Hepatic stellate cell (primary cell): Measurements from ENCODE around the gene ISYNA1.
A peak's percentile ranks its signal among the peaks of the same experiment; 100 is the strongest.

Source experiments
- DNase-seq: peaks from one replicate; pipeline ENCODE4 v3.0.0; 2011; ENCODE audit warnings: low spot score

ISYNA1 gene

GRCh38 chr19:18437491-18438330 is at the start of gene ISYNA1:
ISYNA1 (minus strand) TSS chr19:18438133; CDS start chr19:18437979, 154 bp downstream.
- peak; percentile 73 for DNase-seq

DNA sequence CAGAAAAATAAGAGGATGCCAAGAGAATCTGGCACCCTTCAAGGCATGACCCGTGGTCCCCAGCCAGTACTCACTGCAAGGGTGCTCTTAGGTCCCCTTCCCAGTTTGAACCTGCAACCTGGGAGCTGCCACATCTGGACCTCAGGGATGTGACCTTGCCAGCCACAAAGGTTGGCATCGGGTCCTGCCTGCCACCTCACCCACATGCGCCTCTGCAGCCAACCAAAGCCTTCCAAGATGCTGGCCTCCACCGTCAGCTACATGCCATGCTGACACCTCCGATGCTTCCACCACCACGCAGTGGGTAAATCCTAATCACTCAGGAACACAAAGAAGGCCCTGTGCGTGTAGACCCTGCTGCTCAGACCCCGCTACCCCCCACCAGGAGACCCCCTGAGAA is 48.8 kb upstream of the ISYNA1 start:
- DNase-seq: no peak

GRCh38 chr19:18484992-18485391 is 47.1 kb upstream of the ISYNA1 start:
- no peak for DNase-seq

GRCh38 chr19:18483119-18483890 is 45.4 kb upstream of the ISYNA1 start:
- DNase-seq: no peak

GRCh38 chr19:18481505-18482222 is 43.7 kb upstream of the ISYNA1 start:
- no peak for DNase-seq

- DNase-seq: peak; percentile 82
Observed at GRCh38 chr19:18480006-18480691, 42.2 kb upstream of the ISYNA1 start.

DNA sequence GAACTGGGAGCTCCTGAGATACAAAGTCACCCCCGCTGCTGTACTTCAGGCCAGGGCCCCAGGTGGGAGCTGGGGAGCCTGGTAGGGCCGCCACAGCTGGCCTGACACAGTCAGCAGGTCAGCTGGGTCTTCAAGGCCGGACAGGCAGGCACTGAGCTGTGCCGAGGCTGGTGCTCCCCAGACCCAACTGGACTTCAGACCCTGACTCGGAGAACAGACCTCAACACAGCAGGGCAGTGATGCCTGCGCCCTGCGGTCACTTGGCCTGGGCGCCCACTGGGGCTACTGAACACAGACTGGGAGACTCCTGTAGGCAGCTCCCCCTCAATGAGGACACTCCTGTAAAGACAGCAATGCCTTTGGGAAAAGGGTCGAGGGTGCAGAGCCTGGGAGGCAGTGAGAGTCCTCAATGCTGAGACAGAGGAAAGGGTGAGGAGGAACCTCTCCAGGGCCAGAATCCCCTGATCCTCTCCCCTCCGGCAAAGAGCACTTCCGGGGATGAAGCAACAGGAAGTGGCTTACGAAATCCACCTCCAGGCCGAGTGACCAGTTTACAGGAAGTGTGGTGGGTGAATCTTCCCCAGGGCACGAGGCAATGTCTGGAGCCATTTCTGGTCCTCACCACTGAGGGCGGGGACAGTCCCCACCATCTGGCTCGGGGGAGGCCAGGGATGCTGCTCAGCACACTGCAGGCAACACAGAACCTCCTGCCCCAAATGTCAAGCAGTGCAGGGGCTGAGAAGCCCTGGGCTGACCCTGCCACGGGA is 40.8 kb upstream of the ISYNA1 start:
- DNase-seq: peak; percentile 95

GRCh38 chr19:18477974-18478373 is 40.0 kb upstream of the ISYNA1 start:
- no peak for DNase-seq

DNA sequence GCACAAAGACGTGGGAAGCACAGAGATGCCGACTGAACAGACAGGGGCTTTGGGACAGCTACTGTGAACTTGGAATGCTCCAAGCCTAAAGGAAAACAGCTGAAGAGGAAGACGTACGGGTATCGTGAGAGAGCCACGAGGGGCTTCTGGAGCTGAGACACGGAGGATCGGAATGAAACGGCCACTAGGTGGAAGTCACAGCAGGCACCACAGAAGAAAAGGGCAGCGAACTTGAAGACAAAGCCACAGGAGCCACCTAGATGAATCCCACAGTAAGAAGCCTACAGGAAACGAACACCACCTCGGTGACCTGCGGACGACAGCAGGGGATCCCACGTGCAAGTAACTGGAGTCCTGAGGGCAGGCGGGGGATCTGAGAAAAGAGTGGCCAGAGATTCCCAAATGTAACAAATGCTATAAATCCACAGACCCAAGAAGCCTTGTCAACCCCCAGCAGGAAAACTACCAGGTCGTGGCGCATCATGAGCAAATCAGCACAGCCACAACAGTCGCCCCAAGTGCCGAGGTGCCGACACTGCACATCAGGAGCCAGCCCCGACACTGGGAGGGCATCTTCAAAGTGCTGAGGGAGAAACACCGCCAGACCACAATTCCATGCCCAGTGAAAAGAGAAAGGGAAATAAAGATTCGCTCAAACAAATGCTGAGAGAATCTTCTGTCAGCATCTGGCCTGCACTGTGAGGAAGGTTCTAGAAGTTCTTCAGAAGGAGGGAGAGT is 39.3 kb upstream of the ISYNA1 start:
- DNase-seq: no peak

- DNase-seq: no peak
Observed at GRCh38 chr19:18476507-18477041, 38.6 kb upstream of the ISYNA1 start.

DNA sequence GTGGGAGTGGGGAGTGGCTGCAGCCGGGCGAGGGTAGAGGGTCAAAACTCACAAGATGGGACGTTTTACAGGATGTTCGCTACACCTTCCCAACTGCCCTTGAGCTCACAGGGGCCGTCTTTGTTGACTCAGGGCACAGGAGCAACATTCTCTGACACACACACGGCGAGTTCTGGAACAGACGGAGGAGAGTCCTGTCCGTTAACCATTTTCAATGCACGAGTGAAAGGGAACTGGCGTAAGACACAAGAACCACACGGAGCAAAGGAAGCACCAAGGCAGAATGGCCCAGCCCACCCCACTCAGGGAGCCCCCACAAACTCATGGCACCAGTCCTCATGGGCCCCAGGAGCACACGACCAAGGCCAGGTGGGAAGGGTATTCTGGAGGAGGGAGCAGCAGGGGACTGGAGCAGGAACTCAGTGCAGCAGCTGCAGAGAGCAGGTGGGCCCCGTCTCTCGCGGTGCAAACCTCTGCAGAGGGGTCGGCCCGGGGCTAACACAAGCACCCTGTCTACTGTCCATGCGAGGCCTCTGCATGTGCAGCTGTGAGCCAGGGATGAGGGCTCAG is 37.9 kb upstream of the ISYNA1 start:
- DNase-seq: no peak

GRCh38 chr19:18475004-18475453 is 37.1 kb upstream of the ISYNA1 start:
- no peak for DNase-seq

DNA sequence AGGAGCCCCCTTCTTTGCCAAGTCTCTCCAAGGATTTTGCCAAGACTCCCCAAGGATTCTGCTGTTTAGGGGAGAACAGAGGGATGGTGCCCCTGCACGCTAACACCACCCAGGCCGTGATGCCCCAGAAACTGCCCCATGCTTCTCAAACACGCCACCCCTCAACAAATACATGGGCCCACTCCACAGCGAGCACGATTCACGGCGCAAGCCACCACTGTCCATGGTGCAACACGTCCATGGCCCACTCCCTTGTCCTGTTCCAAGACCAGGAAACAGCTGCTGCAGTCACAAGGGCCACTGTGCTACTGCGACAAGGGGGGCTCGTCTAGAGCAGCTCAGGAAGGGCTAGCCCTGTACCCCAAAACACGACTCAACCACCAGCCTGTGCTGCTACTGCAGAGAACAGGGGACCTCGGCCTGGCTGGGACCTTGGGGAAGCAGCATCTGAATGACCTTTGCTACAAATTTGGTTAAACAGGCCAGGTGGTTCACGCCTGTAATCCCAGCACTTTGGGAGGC is 36.5 kb upstream of the ISYNA1 start:
- DNase-seq: no peak

DNA sequence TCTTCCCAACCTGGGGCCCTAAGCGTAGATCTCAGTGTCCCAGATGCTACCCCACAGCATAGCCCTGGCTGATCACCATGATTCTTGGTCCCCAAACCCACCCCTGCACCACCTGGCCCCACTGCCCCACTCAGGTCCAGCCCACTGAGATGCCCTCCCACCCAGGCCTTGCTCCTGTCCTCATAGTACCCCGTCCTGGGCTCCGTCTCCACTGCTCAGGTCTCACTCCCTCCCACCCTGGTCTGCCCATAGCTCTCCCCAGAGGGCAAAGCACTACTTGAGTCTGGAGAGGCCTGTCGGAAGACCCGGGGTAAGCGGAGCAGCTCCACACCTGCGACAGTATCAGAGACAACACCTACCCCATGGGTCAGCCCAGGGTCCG is 35.8 kb upstream of the ISYNA1 start:
- no peak for DNase-seq

DNA sequence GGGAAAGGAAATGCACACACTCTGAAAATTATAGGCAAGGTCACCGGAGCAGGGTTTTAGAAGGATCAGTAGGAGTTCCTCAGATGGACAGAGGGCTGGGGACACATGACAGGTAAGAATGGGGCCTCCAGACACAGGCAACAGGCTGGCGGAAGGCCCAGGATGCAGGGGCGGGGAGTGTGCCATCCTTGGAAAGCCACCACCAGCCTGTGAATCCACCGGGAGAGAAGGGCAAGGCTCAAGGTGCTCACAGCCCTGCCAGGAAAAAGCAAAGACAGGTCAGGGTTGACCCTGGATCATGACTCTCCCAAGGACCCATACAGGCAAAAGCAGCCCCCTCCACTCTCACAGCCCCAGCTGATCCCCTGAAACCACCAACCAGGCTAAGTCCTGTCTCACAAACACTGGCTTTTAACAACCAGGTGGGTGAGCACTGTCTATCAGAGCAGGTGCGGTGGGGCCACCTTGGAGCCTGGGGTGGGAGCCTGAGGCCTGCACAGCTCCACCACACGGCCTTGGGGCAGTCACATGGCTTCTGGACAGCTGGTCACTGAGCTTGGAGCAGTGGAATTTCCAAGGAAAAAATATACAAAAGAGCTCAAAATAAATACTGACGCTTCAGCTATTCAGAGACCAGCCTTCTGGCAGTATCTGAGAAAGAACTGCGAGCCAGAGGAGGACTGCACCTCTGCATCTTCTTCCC is 35.2 kb upstream of the ISYNA1 start:
- DNase-seq: peak; percentile 76

DNA sequence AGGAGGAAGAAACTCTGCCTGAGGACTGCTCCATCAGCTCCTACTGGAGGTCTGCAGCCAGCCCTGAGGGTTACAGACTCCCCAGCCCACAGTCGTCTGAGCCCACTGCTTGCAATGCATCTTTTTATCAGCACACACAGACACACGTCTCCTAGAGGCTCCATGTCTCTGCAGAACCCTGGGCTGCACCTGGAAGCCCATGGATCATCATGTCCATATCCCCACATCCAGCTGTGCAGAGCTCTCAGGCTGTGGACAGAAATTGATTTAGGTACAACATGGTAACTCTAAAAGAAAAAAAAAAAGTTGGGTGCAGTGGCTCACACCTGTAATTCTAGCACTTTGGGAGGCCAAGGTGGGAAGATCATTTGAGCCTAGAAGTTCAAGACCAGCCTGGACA is 32.9 kb upstream of the ISYNA1 start:
- no peak for DNase-seq

DNA sequence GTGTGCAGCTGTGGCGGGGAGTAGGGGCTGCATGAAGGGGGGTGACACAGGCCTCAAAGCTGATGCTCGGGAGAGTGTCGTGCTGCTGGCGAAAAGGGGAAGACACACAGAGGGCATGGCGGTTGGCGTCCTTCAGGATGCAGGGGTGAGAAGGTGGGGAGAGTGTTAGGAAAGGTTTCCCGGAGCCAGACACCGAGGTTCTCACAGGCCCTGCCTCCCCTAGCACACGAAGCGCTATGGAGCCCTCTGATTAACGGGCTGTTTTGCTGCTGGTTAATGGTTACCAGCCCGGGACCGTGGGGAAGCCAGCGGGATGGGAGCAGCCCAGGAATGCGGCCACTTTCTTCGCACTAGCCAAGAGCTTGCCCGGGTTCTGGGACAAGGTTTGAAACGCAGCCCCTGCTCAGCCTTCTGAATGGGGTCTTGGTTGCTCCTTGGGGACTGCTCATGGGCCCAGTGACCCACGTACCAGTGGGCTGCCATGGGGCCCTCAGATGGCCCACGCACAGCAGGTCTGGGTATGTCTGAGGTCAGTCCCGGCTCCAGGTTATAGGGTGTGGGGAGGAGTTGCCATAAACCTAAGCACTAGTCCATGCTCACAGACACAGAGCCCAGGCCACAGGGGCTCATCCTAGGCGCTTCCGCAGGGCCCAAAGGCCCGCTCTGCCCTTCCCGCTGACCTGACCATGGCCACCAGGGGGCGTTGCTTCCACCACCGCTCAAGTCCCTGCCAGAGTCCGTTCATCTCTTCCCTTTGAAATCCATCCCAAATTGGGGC is 31.3 kb upstream of the ISYNA1 start:
- peak; percentile 71 for DNase-seq

DNA sequence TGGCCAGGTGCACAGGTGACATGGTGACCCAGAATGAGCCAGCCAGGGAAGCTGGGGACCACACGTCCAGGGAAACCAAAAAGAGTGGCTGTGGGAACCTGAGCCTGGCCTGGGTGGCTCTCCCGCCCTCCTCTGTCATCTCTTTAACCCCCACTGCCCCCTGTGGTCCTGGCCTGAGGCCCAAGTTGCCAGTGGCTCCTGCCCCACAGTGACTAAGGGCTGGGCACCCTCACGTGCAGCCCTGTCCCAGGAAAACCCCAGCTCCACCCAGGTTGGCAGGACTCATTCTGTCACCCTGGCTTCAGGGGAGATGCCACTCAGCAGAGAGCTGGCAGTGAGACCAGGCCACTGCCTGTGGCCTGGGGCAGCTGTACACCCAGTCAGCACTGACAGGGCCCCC is 30.6 kb upstream of the ISYNA1 start:
- DNase-seq: no peak
